Measurements from ENCODE around the gene NOL4L. TPM values are rescaled to one million over a fixed set of nuclear protein-coding genes. Genes with fewer than 3 reads are reported as not detected.

The NOL4L gene
- polyA plus RNA-seq, 1 experiment: 10.9 TPM

- POLR2A ChIA-PET: no interaction called here
- no peaks in the 10 kb centered on the region for H3K27me3 ChIP-seq (ENCODE audit: control insufficient read depth, insufficient read depth, low read length)
- TF ChIP-seq CTCF (IDR thresholded peaks at IDR 0.05; ENCODE audit: insufficient read depth, low read depth, low read length): no peak
- H3K4me3 ChIP-seq (ENCODE audit: low read depth, low read length): no peak overlapping the region
- no peaks in the 10 kb centered on the region for H3K36me3 ChIP-seq (ENCODE audit: control insufficient read depth, insufficient read depth, low read length)
- CTCF ChIA-PET: no interaction called here
- no peak for DNase-seq (ENCODE audit: low read depth)
Observed at GRCh38 chr20:32397567-32398084, 187.5 kb downstream of the NOL4L start.

- Histone ChIP-seq H3K4me3 (ENCODE audit: low read depth, low read length) (no peak overlapping the region), H3K36me3 (ENCODE audit: control insufficient read depth, insufficient read depth, low read length) (no peaks in the 10 kb centered on the region), H3K27me3 (ENCODE audit: control insufficient read depth, insufficient read depth, low read length) (no peaks in the 10 kb centered on the region)
- CTCF ChIA-PET: interaction anchor here (0.9 kb wide), 1 partner anchor 11 kb away, joined by 3 read pairs; no protein-coding TSS in a partner anchor
- POLR2A ChIA-PET: no interaction called here
- DNase-seq (ENCODE audit: low read depth): no peak
- TF ChIP-seq CTCF (IDR thresholded peaks at IDR 0.05; ENCODE audit: insufficient read depth, low read depth, low read length): no peak
Observed at GRCh38 chr20:32396646-32397160, 188.4 kb downstream of the NOL4L start.

GRCh38 chr20:32395066-32395465 lies 190.1 kb downstream of the NOL4L start:
- DNase-seq (ENCODE audit: low read depth): no peak
- H3K27me3 ChIP-seq (ENCODE audit: control insufficient read depth, insufficient read depth, low read length): no peaks in the 10 kb centered on the region
- TF ChIP-seq CTCF (IDR thresholded peaks at IDR 0.05; ENCODE audit: insufficient read depth, low read depth, low read length): no peak
- ChIA-PET POLR2A (no interaction called here), CTCF (no interaction called here)
- H3K36me3 ChIP-seq (ENCODE audit: control insufficient read depth, insufficient read depth, low read length): peaks cover 2% of the 10 kb centered on the region; the same call in 1 of the 2 replicates
- H3K4me3 ChIP-seq (ENCODE audit: low read depth, low read length): no peak overlapping the region

Other genes starting within 250 kb of the NOL4L start
- 31.6 and 40.8 TPM in 2 replicates for gene ASXL1, start 227.0 kb downstream of the NOL4L start, polyA plus RNA-seq (2011; rRNA removed)
- gene C20orf203, start 88.6 kb upstream of the NOL4L start, polyA plus RNA-seq (2011; rRNA removed): 0.04 and 0.09 TPM in 2 replicates
- 73.6 and 84.3 TPM in 2 replicates for gene COMMD7, start 158.1 kb upstream of the NOL4L start, polyA plus RNA-seq (2011; rRNA removed)
- 1.1 and 1.3 TPM in 2 replicates for gene DNMT3B, start 177.1 kb upstream of the NOL4L start, polyA plus RNA-seq (2011; rRNA removed)
- 61.5 and 99.2 TPM in 2 replicates for gene MAPRE1, start 234.6 kb upstream of the NOL4L start, polyA plus RNA-seq (2011; rRNA removed)

Measured in BJ (cell line).